ENCODE results near the gene GALR1. TPM values are rescaled to one million over a fixed set of nuclear protein-coding genes. Genes with fewer than 3 reads are reported as not detected.

Gene GALR1
- total RNA-seq, 2 experiments from 2014 or later: not detected

- ChIA-PET POLR2A (no interaction called here), CTCF (no interaction called here)
- Mint-ChIP-seq H3K4me3 (no peak overlapping the region), H3K27ac (no peak overlapping the region), H3K4me1 (ENCODE audit: low read depth) (no peaks in the 10 kb centered on the region), H3K27me3 (peaks cover 14% of the 10 kb centered on the region), H3K36me3 (ENCODE audit: low read depth) (no peaks in the 10 kb centered on the region), H3K9me3 (no peaks in the 10 kb centered on the region)
- ATAC-seq (ENCODE audit: poor library complexity) (no peak), DNase-seq (no peak)
- TF ChIP-seq CTCF (IDR thresholded peaks at IDR 0.05): no peak
- no peaks in the 10 kb centered on the region for H3K36me3 ChIP-seq (ENCODE audit: insufficient read depth, low read length)
- peaks cover 0 to 3% of the 10 kb centered on the region in 2 experiments for H3K27me3 ChIP-seq (ENCODE audit: control insufficient read depth in 1 of 2, insufficient read depth in 2 of 2, low read length in 2 of 2)
- H3K27ac ChIP-seq (ENCODE audit: low read depth in 1 of 2, low read length in 2 of 2): no peak overlapping the region
- no peaks in the 10 kb centered on the region for H3K4me1 ChIP-seq (ENCODE audit: insufficient read depth, low read length)
- no peak overlapping the region for H3K4me3 ChIP-seq (ENCODE audit: low read length)
- intact Hi-C loops (cut with DNase I, micrococcal nuclease): no loop called here
- H3K9me3 ChIP-seq (ENCODE audit: control insufficient read depth in 1 of 2, insufficient read depth in 1 of 2, low read length in 2 of 2): no peaks in the 10 kb centered on the region
These were observed 54.6 kb downstream of the GALR1 start for GRCh38 chr18:77304268-77304667.

GRCh38 chr18:77305676-77306075 is 56.0 kb downstream of the GALR1 start:
- ATAC-seq (ENCODE audit: poor library complexity): no peak
- Histone ChIP-seq H3K4me3 (ENCODE audit: low read length) (no peak overlapping the region), H3K36me3 (ENCODE audit: insufficient read depth, low read length) (no peaks in the 10 kb centered on the region), H3K27ac (ENCODE audit: low read depth in 1 of 2, low read length in 2 of 2) (no peak overlapping the region), H3K4me1 (ENCODE audit: insufficient read depth, low read length) (no peaks in the 10 kb centered on the region), H3K27me3 (ENCODE audit: control insufficient read depth in 1 of 2, insufficient read depth in 2 of 2, low read length in 2 of 2) (peaks cover 0 to 3% of the 10 kb centered on the region in 2 experiments), H3K9me3 (ENCODE audit: control insufficient read depth in 1 of 2, insufficient read depth in 1 of 2, low read length in 2 of 2) (no peaks in the 10 kb centered on the region)
- intact Hi-C loops (cut with DNase I, micrococcal nuclease): no loop called here
- Mint-ChIP-seq H3K27ac (no peak overlapping the region), H3K4me3 (no peak overlapping the region), H3K9me3 (no peaks in the 10 kb centered on the region), H3K27me3 (peaks cover 14% of the 10 kb centered on the region), H3K4me1 (ENCODE audit: low read depth) (no peaks in the 10 kb centered on the region), H3K36me3 (ENCODE audit: low read depth) (no peaks in the 10 kb centered on the region)
- ChIA-PET CTCF (no interaction called here), POLR2A (no interaction called here)
- no peak for DNase-seq
- TF ChIP-seq CTCF (IDR thresholded peaks at IDR 0.05): no peak

- no peak overlapping the region for H3K27ac ChIP-seq (ENCODE audit: low read depth in 1 of 2, low read length in 2 of 2)
- H3K9me3 ChIP-seq (ENCODE audit: control insufficient read depth in 1 of 2, insufficient read depth in 1 of 2, low read length in 2 of 2): no peaks in the 10 kb centered on the region
- no peak overlapping the region for H3K27ac Mint-ChIP-seq
- TF ChIP-seq CTCF (IDR thresholded peaks at IDR 0.05): no peak
- ATAC-seq (ENCODE audit: poor library complexity) (no peak), DNase-seq (no peak)
- H3K4me3 Mint-ChIP-seq: no peak overlapping the region
- H3K27me3 ChIP-seq (ENCODE audit: control insufficient read depth in 1 of 2, insufficient read depth in 2 of 2, low read length in 2 of 2): no peaks in the 10 kb centered on the region
- intact Hi-C loops (cut with DNase I, micrococcal nuclease): no loop called here
- H3K4me1 ChIP-seq (ENCODE audit: insufficient read depth, low read length): no peaks in the 10 kb centered on the region
- peaks cover 14% of the 10 kb centered on the region for H3K27me3 Mint-ChIP-seq
- H3K36me3 Mint-ChIP-seq (ENCODE audit: low read depth): no peaks in the 10 kb centered on the region
- ChIA-PET CTCF (no interaction called here), POLR2A (no interaction called here)
- no peaks in the 10 kb centered on the region for H3K36me3 ChIP-seq (ENCODE audit: insufficient read depth, low read length)
- H3K9me3 Mint-ChIP-seq: no peaks in the 10 kb centered on the region
- no peaks in the 10 kb centered on the region for H3K4me1 Mint-ChIP-seq (ENCODE audit: low read depth)
- H3K4me3 ChIP-seq (ENCODE audit: low read length): no peak overlapping the region
These were observed 58.6 kb downstream of the GALR1 start for GRCh38 chr18:77308216-77308615.

All from CD4-positive, alpha-beta T cell (primary cell).